OCI-LY7 (cell line): ENCODE results near the gene RTL9.

Experiments used
- EZH2phosphoT487 ChIP-seq: fragments of 200-600 bp; sonication (generic); IDR thresholded peaks from 2 replicates; pipeline ENCODE4 v1.6.1; 2018; ENCODE audit warnings: low read depth, borderline replicate concordance, mild to moderate bottlenecking, mixed run types, antibody characterized with exemption, low read length, moderate library complexity, mixed read lengths
- TF ChIP-seq, protein P1 (sequence below): fragments of 200-600 bp; sonication (generic); conservative IDR thresholded peaks from 2 replicates; pipeline ENCODE4 v1.5.1; 2014; ENCODE audit warnings: mild to moderate bottlenecking, antibody characterized with exemption, low read length, moderate library complexity, mixed read lengths

DNA sequence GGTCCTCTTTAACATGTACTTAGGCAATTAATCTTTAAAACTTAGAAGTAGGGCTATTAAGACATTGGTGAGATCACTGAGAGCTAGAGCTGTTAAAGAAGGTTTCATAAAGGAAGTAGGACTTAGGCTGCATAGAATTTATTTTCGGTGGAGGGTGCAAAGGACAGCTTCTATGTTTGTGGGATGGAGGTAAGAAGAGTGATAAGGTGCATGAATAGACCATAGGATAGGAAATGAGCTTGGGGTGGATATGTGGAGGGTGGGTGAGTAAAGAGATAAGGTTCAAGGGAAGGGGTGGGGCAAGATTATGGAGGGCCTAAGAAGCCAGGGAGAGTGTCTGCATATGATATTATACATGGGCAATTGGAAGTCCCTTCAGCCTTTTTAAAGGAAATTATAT lies 15.9 kb downstream of the RTL9 start:
- TF ChIP-seq, protein P1, sequence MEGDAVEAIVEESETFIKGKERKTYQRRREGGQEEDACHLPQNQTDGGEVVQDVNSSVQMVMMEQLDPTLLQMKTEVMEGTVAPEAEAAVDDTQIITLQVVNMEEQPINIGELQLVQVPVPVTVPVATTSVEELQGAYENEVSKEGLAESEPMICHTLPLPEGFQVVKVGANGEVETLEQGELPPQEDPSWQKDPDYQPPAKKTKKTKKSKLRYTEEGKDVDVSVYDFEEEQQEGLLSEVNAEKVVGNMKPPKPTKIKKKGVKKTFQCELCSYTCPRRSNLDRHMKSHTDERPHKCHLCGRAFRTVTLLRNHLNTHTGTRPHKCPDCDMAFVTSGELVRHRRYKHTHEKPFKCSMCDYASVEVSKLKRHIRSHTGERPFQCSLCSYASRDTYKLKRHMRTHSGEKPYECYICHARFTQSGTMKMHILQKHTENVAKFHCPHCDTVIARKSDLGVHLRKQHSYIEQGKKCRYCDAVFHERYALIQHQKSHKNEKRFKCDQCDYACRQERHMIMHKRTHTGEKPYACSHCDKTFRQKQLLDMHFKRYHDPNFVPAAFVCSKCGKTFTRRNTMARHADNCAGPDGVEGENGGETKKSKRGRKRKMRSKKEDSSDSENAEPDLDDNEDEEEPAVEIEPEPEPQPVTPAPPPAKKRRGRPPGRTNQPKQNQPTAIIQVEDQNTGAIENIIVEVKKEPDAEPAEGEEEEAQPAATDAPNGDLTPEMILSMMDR: no peak
- TF ChIP-seq EZH2phosphoT487: no peak
